Measurements from ENCODE around the gene ATP8A1. TPM values are rescaled to one million over a fixed set of nuclear protein-coding genes. Genes with fewer than 3 reads are reported as not detected.

The ATP8A1 gene
- total and polyA plus RNA-seq, 2 of the 4 experiments (the other 2 are of a cell fraction): 0.12 to 0.36 TPM

DNA sequence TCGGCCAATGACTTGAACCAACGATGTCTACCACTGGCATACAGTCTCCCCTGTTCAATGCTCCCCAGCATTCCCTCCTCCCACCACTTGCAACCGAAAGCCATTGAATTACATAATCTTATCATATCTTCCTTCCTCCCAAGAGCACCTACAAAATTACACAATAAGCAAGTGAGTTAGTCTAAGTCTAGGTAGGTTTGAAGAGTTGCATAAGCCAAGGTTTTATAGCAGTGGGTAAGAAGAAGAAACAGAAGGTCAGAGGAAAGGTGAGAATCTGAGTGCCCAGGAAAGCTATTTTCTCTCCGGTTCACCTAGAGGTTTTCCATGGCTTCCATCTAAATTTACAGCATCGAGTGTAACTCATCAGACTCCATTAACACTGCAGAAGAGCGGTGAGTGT, 40.3 kb downstream of the ATP8A1 start:
- CTCF ChIA-PET: interaction anchor here (1.0 kb wide), 1 partner anchor 10 kb away, joined by 3 read pairs; no protein-coding TSS in a partner anchor

More for the DNA sequence above, 40.3 kb downstream of the ATP8A1 start:
- Histone ChIP-seq H4K5ac (ENCODE audit: low read depth, low read length) (no peak overlapping the region), H3K9me3 (ENCODE audit: control insufficient read depth, insufficient read depth, low read length) (no peaks in the 10 kb centered on the region), H3K27me3 (ENCODE audit: control insufficient read depth, insufficient read depth, low read length) (no peaks in the 10 kb centered on the region), H3K14ac (replicated peaks; ENCODE audit: low read depth, low read length) (no peak overlapping the region), H2AK9ac (replicated peaks; ENCODE audit: low read depth, low read length, poor library complexity) (no peak overlapping the region), H2BK5ac (ENCODE audit: low read depth, low read length, poor library complexity, severe bottlenecking) (no peak overlapping the region), H3K4me3 (ENCODE audit: insufficient read depth, low read depth, low read length) (no peak overlapping the region), H4K8ac (ENCODE audit: low read depth in 2 of 2, low read length in 2 of 2) (no peak overlapping the region), H2BK120ac (ENCODE audit: low read depth, low read length) (no peak overlapping the region), H3K36me3 (ENCODE audit: control insufficient read depth, insufficient read depth, low read length) (no peaks in the 10 kb centered on the region), H2BK15ac (ENCODE audit: low read depth, low read length) (no peak overlapping the region), H3K9ac (ENCODE audit: low read depth, low read length) (no peak overlapping the region), H3K27ac (ENCODE audit: insufficient read depth, low read length) (no peak overlapping the region), H2AK5ac (ENCODE audit: low read depth, low read length) (no peak overlapping the region), H2AFZ (replicated peaks; ENCODE audit: low read length, poor library complexity) (no peak overlapping the region), H3K79me1 (ENCODE audit: low read depth in 1 of 2, low read length in 2 of 2) (no peaks in the 10 kb centered on the region), H3K9me1 (ENCODE audit: insufficient read depth, low read length) (no peaks in the 10 kb centered on the region), H3K18ac (ENCODE audit: low read depth, low read length) (no peak overlapping the region), H4K91ac (ENCODE audit: insufficient read depth, low read depth, low read length) (no peak overlapping the region), H3K56ac (ENCODE audit: extremely low read depth, insufficient read depth, low read length) (no peak overlapping the region), H2BK20ac (ENCODE audit: low read depth, low read length) (no peak overlapping the region), H3K23ac (ENCODE audit: low read depth, low read length) (no peak overlapping the region), H4K20me1 (ENCODE audit: insufficient read depth, low read length) (no peaks in the 10 kb centered on the region), H3K4me1 (ENCODE audit: control insufficient read depth, insufficient read depth, low read length) (no peaks in the 10 kb centered on the region), H3K4ac (ENCODE audit: low read depth, low read length) (no peak overlapping the region), H3K4me2 (ENCODE audit: low read depth, low read length) (no peak overlapping the region)
- intact Hi-C loops (cut with micrococcal nuclease): no loop called here
- ATAC-seq (ENCODE audit: low read depth): no peak
- no CpG with 5 or more reads among the region's 6 CpGs for WGBS, 2 experiments (ENCODE audit: extremely low coverage in 2 of 2, insufficient read length in 1 of 2)
- TF ChIP-seq RFX5 (IDR thresholded peaks at IDR 0.05; ENCODE audit: low read depth, low read length) (no peak), CHD1 (IDR thresholded peaks at IDR 0.05; ENCODE audit: low read depth, low read length) (no peak), CEBPB (IDR thresholded peaks at IDR 0.05; ENCODE audit: low read depth, low read length) (no peak), POLR2A (IDR thresholded peaks at IDR 0.05; ENCODE audit: low read depth, low read length) (no peak), NFE2L2 (IDR thresholded peaks at IDR 0.05; ENCODE audit: low read depth, low read length) (no peak), MAFK (IDR thresholded peaks at IDR 0.05; ENCODE audit: low read depth, low read length) (no peak), SMC3 (IDR thresholded peaks at IDR 0.05; ENCODE audit: low read depth, low read length) (no peak), BHLHE40 (IDR thresholded peaks at IDR 0.05; ENCODE audit: low read depth, low read length) (no peak), MXI1 (IDR thresholded peaks at IDR 0.05; ENCODE audit: borderline replicate concordance, low read depth, low read length) (no peak), RCOR1 (IDR thresholded peaks at IDR 0.05; ENCODE audit: insufficient replicate concordance, low read length) (no peak), RAD21 (IDR thresholded peaks at IDR 0.05; ENCODE audit: low read length) (no peak), FOS (IDR thresholded peaks at IDR 0.05; ENCODE audit: low read depth, low read length) (no peak), USF2 (IDR thresholded peaks at IDR 0.05; ENCODE audit: low read depth, low read length) (no peak)
- TF ChIP-seq, protein P1, sequence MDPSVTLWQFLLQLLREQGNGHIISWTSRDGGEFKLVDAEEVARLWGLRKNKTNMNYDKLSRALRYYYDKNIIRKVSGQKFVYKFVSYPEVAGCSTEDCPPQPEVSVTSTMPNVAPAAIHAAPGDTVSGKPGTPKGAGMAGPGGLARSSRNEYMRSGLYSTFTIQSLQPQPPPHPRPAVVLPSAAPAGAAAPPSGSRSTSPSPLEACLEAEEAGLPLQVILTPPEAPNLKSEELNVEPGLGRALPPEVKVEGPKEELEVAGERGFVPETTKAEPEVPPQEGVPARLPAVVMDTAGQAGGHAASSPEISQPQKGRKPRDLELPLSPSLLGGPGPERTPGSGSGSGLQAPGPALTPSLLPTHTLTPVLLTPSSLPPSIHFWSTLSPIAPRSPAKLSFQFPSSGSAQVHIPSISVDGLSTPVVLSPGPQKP (IDR thresholded peaks at IDR 0.05; ENCODE audit: borderline replicate concordance, low read depth, low read length): no peak
- TF ChIP-seq, protein P2, sequence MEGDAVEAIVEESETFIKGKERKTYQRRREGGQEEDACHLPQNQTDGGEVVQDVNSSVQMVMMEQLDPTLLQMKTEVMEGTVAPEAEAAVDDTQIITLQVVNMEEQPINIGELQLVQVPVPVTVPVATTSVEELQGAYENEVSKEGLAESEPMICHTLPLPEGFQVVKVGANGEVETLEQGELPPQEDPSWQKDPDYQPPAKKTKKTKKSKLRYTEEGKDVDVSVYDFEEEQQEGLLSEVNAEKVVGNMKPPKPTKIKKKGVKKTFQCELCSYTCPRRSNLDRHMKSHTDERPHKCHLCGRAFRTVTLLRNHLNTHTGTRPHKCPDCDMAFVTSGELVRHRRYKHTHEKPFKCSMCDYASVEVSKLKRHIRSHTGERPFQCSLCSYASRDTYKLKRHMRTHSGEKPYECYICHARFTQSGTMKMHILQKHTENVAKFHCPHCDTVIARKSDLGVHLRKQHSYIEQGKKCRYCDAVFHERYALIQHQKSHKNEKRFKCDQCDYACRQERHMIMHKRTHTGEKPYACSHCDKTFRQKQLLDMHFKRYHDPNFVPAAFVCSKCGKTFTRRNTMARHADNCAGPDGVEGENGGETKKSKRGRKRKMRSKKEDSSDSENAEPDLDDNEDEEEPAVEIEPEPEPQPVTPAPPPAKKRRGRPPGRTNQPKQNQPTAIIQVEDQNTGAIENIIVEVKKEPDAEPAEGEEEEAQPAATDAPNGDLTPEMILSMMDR (conservative IDR thresholded peaks at IDR 0.05; ENCODE audit: low read depth, low read length): no peak
- POLR2A ChIA-PET (ENCODE audit: unreplicated experiment): no interaction called here
- no peak for DNase-seq
- BruUV-seq (replicated peaks): no TSS peak
- dilution Hi-C loops (cut with HindIII; ENCODE audit: low sequenced_read_pairs, unreplicated experiment): no loop called here
- in situ Hi-C loops (cut with MboI; ENCODE audit: low sequenced_read_pairs): no loop called here

Data from IMR-90 (cell line).